BLaER1 treated with 17β-estradiol and CSF1 and Interleukin-3, amounts not matched to agents 10 nM and 100 nM (cell line): ENCODE data around the gene ARHGDIB.

Source experiments
- H3K27ac ChIP-seq, 11 experiments: shearing (Covaris generic); formaldehyde crosslinking; 2 replicates each; pipeline ENCODE4 v1.8.1; 2022
- H3K27me3 ChIP-seq, 11 experiments: shearing (Covaris generic); formaldehyde crosslinking; 2 replicates each; pipeline ENCODE4 v1.8.1; 2022
- H3K36me3 ChIP-seq, 11 experiments: shearing (Covaris generic); formaldehyde crosslinking; 2 replicates each; pipeline ENCODE4 v1.8.1; 2022
- H3K4me1 ChIP-seq, 10 experiments: shearing (Covaris generic); formaldehyde crosslinking; 2 replicates each; pipeline ENCODE4 v1.8.1; 2022
- H3K4me2 ChIP-seq, 11 experiments: shearing (Covaris generic); formaldehyde crosslinking; 2 replicates each; pipeline ENCODE4 v1.8.1; 2022
- H3K4me3 ChIP-seq, 10 experiments: shearing (Covaris generic); formaldehyde crosslinking; 2 replicates each; pipeline ENCODE4 v1.8.1; 2022
- H3K9ac ChIP-seq, 11 experiments: shearing (Covaris generic); formaldehyde crosslinking; 2 replicates each; pipeline ENCODE4 v1.8.1; 2022
- H3K9me3 ChIP-seq, 11 experiments: shearing (Covaris generic); formaldehyde crosslinking; replicated peaks in 1 of 11; 2 replicates each; pipeline ENCODE4 v1.8.1; 2022
- H4K20me1 ChIP-seq, 11 experiments: shearing (Covaris generic); formaldehyde crosslinking; 2 replicates each; pipeline ENCODE4 v1.8.1; 2022
- Cebpa-rat ChIP-seq, 11 experiments: shearing (Covaris generic); IDR thresholded peaks; 2 replicates each; pipeline ENCODE4 v1.8.1; 2022

Gene ARHGDIB

DNA sequence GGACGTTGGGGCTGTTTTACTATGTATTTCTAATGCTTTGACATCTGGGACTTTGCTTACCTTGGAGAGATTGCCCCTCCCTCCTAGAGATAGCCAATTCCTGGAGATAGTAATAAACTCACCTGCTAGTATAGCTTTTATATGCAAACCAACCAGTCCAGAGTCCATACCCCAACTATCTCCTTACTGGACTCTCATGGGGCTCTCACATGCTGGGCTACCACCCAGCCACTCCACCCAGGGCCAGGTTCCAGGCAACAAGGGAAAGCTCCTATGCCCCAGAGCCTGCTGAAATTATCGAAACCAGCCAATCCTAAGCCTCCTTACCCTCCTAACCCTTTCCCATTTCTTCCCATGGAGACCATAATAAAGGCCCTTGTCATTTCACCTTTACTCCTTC lies 50.3 kb downstream of the ARHGDIB start:
- no peaks in the 10 kb centered on the region for H4K20me1 ChIP-seq
- H3K4me2 ChIP-seq = no peak overlapping the region
- no peak overlapping the region for H3K9ac ChIP-seq
- no peaks in the 10 kb centered on the region for H3K27me3 ChIP-seq
- H3K4me1 ChIP-seq = no peaks in the 10 kb centered on the region
- H3K36me3 ChIP-seq = peaks cover 28 to 60% (median 47%) of the 10 kb centered on the region in 11 experiments
- no peak overlapping the region for H3K27ac ChIP-seq
- no peak for TF ChIP-seq Cebpa-rat (IDR thresholded peaks at IDR 0.05)
- H3K4me3 ChIP-seq = no peak overlapping the region
- H3K9me3 ChIP-seq = peaks cover 0 to 12% (median 0%) of the 10 kb centered on the region in 11 experiments; a peak in 7 of 22 replicates

DNA sequence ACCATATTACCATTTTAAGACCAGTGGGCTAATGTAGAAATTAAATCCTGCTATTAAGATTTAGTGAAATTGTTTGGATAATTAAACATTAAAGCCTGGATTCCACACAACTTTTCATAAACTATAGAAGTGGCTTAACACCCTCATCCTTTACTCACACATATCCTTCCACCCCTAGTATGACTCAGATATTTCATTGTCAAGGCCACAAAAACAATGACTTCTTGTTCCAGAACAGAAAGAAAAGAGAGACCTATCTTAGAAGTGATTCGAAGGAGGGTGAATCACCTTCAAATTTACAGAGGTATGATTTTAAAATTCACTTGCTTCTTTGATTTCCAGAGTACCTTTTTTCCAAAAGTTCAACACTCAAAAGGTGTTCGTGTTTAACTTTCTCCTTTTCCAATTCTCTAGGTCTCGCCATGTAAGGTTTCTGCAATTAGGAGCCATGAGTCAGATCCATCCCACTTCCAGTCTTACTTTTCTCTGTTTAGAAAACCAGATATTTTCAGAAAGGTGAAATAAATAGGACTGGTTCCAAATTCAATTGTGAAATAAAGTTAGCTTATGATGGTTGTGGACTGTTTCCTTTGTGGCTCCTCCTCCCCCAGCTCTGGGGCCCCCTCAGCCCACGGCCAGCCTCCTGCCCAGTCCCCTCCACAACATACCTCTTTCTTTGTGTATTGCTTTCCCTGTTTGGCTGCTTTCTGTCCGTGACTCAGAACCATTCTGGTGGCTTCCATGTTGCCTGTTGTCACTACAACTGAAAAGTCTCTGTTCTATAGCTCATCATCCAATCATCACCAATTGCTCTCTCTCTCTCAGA lies 51.1 kb downstream of the ARHGDIB start:
- H3K4me3 ChIP-seq = no peak overlapping the region
- no peaks in the 10 kb centered on the region for H3K27me3 ChIP-seq
- peaks cover 0 to 4% (median under 1%) of the 10 kb centered on the region in 10 experiments; a peak in 8 of 20 replicates for H3K4me1 ChIP-seq
- H3K27ac ChIP-seq = no peak overlapping the region
- H3K9ac ChIP-seq = no peak overlapping the region
- H3K4me2 ChIP-seq = no peak overlapping the region
- TF ChIP-seq Cebpa-rat (IDR thresholded peaks at IDR 0.05) = no peak
- H3K9me3 ChIP-seq = peaks cover 0 to 12% (median 0%) of the 10 kb centered on the region in 11 experiments; a peak in 7 of 22 replicates
- H3K36me3 ChIP-seq = peaks cover 20 to 52% (median 39%) of the 10 kb centered on the region in 11 experiments
- H4K20me1 ChIP-seq = no peaks in the 10 kb centered on the region

GRCh38 chr12:14907953-14908352 lies 53.4 kb downstream of the ARHGDIB start:
- H3K4me2 ChIP-seq = no peak overlapping the region
- TF ChIP-seq Cebpa-rat (IDR thresholded peaks at IDR 0.05) = peak in 1 of 11 experiments; percentile 26; a peak in 1 of 22 replicates
- no peak overlapping the region for H3K9ac ChIP-seq
- peaks cover 0 to 8% (median 0%) of the 10 kb centered on the region in 11 experiments; a peak in 7 of 22 replicates for H3K9me3 ChIP-seq
- no peak overlapping the region for H3K27ac ChIP-seq
- H3K4me1 ChIP-seq = peaks cover 0 to 18% (median 9%) of the 10 kb centered on the region in 10 experiments; a peak in 13 of 20 replicates
- no peaks in the 10 kb centered on the region for H3K27me3 ChIP-seq
- no peak overlapping the region for H3K4me3 ChIP-seq
- H3K36me3 ChIP-seq = peaks cover 2 to 28% (median 16%) of the 10 kb centered on the region in 11 experiments; a peak in 21 of 22 replicates
- H4K20me1 ChIP-seq = no peaks in the 10 kb centered on the region

- Histone ChIP-seq H4K20me1 (no peaks in the 10 kb centered on the region), H3K4me1 (peaks cover 0 to 18% (median 9%) of the 10 kb centered on the region in 10 experiments; a peak in 13 of 20 replicates)
These were observed 55.3 kb downstream of the ARHGDIB start for GRCh38 chr12:14906114-14906513.

DNA sequence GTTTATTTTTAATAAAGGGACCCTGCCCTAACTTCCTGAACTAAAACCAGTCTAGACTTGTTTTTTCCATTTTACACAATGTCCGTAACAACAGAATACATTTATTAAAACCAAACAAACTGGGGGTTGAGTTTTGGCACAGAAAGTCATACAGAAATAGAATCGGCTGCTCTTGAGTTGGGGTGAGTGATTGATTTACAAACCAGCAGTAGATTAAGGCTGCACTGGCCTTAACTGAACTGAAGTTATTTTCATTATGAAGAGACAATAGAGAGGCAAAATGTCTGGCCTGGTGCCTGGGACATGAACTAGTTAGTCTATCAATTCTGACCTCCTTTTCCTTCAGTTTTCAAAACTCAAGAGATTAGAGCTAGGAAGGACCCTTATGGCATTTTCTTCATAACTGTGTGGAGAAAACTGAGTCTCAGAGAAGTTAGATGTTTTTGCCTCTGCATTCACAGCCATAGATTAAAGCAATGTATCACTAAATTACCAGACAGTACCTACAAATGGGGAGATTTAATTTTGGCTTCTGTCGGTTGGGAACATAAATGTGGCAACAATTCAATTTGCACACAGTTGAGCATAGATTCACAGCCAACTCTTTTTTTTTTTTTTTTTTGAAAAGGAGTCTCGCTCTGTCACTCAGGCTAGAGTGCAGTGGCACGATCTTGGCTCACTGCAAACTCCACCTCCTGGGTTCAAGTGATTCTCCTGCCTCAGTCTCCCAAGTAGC lies 56.0 kb downstream of the ARHGDIB start:
- peaks cover 0 to 16% (median 0%) of the 10 kb centered on the region in 11 experiments; a peak in 2 of 22 replicates for H3K36me3 ChIP-seq
- H3K4me2 ChIP-seq = peak overlapping the region in 7 of 11 experiments; percentile 14 to 27 (median 19); a peak in 10 of 22 replicates
- no peak for TF ChIP-seq Cebpa-rat (IDR thresholded peaks at IDR 0.05)
- peaks cover 0 to 18% (median 9%) of the 10 kb centered on the region in 10 experiments; a peak in 13 of 20 replicates for H3K4me1 ChIP-seq
- H3K9ac ChIP-seq = no peak overlapping the region
- H4K20me1 ChIP-seq = no peaks in the 10 kb centered on the region
- H3K4me3 ChIP-seq = no peak overlapping the region
- peak overlapping the region in 1 of 11 experiments; percentile 29; a peak in 1 of 22 replicates for H3K27ac ChIP-seq
- H3K9me3 ChIP-seq = peaks cover 0 to 6% (median 0%) of the 10 kb centered on the region in 11 experiments; a peak in 2 of 22 replicates
- no peaks in the 10 kb centered on the region for H3K27me3 ChIP-seq

More at GRCh38 chr12:14906114-14906513, 55.3 kb downstream of the ARHGDIB start:
- Histone ChIP-seq H3K9ac (no peak overlapping the region), H3K27me3 (no peaks in the 10 kb centered on the region), H3K27ac (no peak overlapping the region), H3K36me3 (peaks cover 0 to 16% (median 4%) of the 10 kb centered on the region in 11 experiments; a peak in 4 of 22 replicates), H3K4me2 (no peak overlapping the region), H3K4me3 (no peak overlapping the region), H3K9me3 (peaks cover 0 to 6% (median 0%) of the 10 kb centered on the region in 11 experiments; a peak in 3 of 22 replicates)
- TF ChIP-seq Cebpa-rat (IDR thresholded peaks at IDR 0.05) = no peak

DNA sequence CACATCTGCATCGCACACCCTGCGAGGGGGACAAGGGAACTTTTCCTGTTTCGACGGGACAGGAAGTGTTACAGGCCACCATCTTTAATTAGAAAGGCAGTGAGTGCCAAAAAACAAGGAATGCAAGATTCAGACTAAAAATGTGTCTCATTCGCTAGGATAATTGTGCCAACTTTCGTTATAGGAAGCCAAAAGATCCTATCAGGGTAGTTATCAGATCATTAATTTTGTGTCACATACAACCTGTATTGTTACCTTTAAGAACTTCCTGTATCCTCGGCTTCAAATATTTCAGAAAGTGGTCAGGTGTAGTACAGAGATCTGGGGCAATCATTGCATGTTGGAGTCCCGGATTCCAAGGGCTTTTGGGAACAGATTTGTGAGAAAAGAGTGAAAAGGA lies 56.5 kb downstream of the ARHGDIB start:
- TF ChIP-seq Cebpa-rat (IDR thresholded peaks at IDR 0.05) = no peak
- Histone ChIP-seq H4K20me1 (no peaks in the 10 kb centered on the region), H3K4me3 (no peak overlapping the region), H3K36me3 (peaks cover 0 to 16% (median 0%) of the 10 kb centered on the region in 11 experiments; a peak in 2 of 22 replicates), H3K27me3 (no peaks in the 10 kb centered on the region), H3K27ac (no peak overlapping the region), H3K9ac (no peak overlapping the region), H3K9me3 (peaks cover 0 to 6% (median 0%) of the 10 kb centered on the region in 11 experiments; a peak in 2 of 22 replicates), H3K4me1 (peaks cover 0 to 18% (median 9%) of the 10 kb centered on the region in 10 experiments; a peak in 13 of 20 replicates), H3K4me2 (peak overlapping the region in 7 of 11 experiments; percentile 14 to 27 (median 19); a peak in 11 of 22 replicates)

GRCh38 chr12:14903386-14904098 lies 57.9 kb downstream of the ARHGDIB start:
- no peak for TF ChIP-seq Cebpa-rat (IDR thresholded peaks at IDR 0.05)
- no peaks in the 10 kb centered on the region for H3K27me3 ChIP-seq
- H4K20me1 ChIP-seq = no peaks in the 10 kb centered on the region
- peaks cover 0 to 18% (median 9%) of the 10 kb centered on the region in 10 experiments; a peak in 13 of 20 replicates for H3K4me1 ChIP-seq
- H3K4me3 ChIP-seq = no peak overlapping the region
- peaks cover 0 to 8% (median 0%) of the 10 kb centered on the region in 11 experiments; a peak in 1 of 22 replicates for H3K36me3 ChIP-seq
- H3K27ac ChIP-seq = no peak overlapping the region
- H3K9ac ChIP-seq = no peak overlapping the region
- H3K9me3 ChIP-seq = peaks cover 0 to 6% (median 0%) of the 10 kb centered on the region in 11 experiments; a peak in 2 of 22 replicates
- H3K4me2 ChIP-seq = no peak overlapping the region

DNA sequence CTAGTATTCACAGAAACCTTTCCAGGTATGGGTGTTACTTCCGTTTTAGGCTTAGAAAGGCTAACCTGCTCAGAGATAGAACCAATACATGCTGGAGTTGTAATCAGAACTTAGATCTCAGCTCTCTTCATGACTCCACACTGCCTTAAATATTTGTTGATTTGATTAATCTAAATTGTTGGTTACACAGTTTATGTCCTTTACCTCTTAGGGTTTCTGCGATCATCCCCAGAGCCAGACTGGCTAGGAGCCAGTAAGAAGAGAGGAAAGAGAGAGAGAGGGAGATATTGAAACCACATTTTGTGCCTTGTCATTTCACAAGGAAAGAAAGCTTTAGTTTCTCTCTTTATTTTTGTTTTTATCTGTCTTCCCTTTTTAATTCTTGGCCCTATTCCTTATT lies 58.9 kb downstream of the ARHGDIB start:
- Histone ChIP-seq H3K27me3 (no peaks in the 10 kb centered on the region), H3K4me1 (peaks cover 0 to 18% (median 9%) of the 10 kb centered on the region in 10 experiments; a peak in 13 of 20 replicates), H4K20me1 (no peaks in the 10 kb centered on the region), H3K36me3 (peaks cover 0 to 5% (median 0%) of the 10 kb centered on the region in 11 experiments; a peak in 1 of 22 replicates), H3K27ac (no peak overlapping the region), H3K9me3 (peaks cover 0 to 6% (median 0%) of the 10 kb centered on the region in 11 experiments; a peak in 1 of 22 replicates), H3K9ac (no peak overlapping the region), H3K4me3 (no peak overlapping the region), H3K4me2 (no peak overlapping the region)
- no peak for TF ChIP-seq Cebpa-rat (IDR thresholded peaks at IDR 0.05)
